GM23338 (cell line): ENCODE data around the gene CFAP58.

Experiments
- CREB1 ChIP-seq: fragments of 250-450 bp; sonication (Bioruptor Pico); IDR thresholded peaks from 2 replicates; pipeline ENCODE4 v1.5.0; 2020; ENCODE audit warnings: low read depth, mild to moderate bottlenecking, moderate library complexity
- CTCF ChIP-seq, 2 experiments: fragments of 200-600 bp in 1 of 2; sonication (generic) in 1 of 2; conservative IDR thresholded peaks; 2 replicates each; pipeline versions ENCODE4 v1.5.1 to v1.6.1; 2016 to 2017; ENCODE audit warnings: antibody characterized with exemption in 2 of 2, low read depth in 2 of 2, mild to moderate bottlenecking in 2 of 2, moderate library complexity in 1 of 2
- ETS1 ChIP-seq: IDR thresholded peaks from 2 replicates; pipeline ENCODE4 v1.6.1; 2016; ENCODE audit warnings: antibody characterized with exemption
- EZH2 ChIP-seq: fragments of 200-600 bp; sonication (generic); IDR thresholded peaks from one replicate; pipeline ENCODE4 v1.8.0; 2017; ENCODE audit warnings: antibody characterized with exemption, mild to moderate bottlenecking, low read depth; ENCODE audit not compliant: unreplicated experiment
- EZH2phosphoT487 ChIP-seq: fragments of 200-600 bp; sonication (generic); IDR thresholded peaks from one replicate; pipeline ENCODE4 v1.8.1; 2018; ENCODE audit warnings: antibody characterized with exemption; ENCODE audit not compliant: unreplicated experiment
- JUNB ChIP-seq: IDR thresholded peaks from one replicate; pipeline ENCODE4 v1.6.1; 2016; ENCODE audit warnings: antibody characterized with exemption; ENCODE audit not compliant: unreplicated experiment
- NANOG ChIP-seq: IDR thresholded peaks from 2 replicates; pipeline ENCODE4 v1.6.1; 2016; ENCODE audit warnings: antibody characterized with exemption, borderline replicate concordance
- POLR2AphosphoS5 ChIP-seq: IDR thresholded peaks from 2 replicates; pipeline ENCODE4 v1.6.1; 2016; ENCODE audit warnings: antibody characterized with exemption, low read depth
- REST ChIP-seq: IDR thresholded peaks from one replicate; pipeline ENCODE4 v1.6.1; 2018; ENCODE audit warnings: antibody characterized with exemption; ENCODE audit not compliant: unreplicated experiment
- STAT1 ChIP-seq: IDR thresholded peaks from one replicate; pipeline ENCODE4 v1.6.1; 2016; ENCODE audit warnings: antibody characterized with exemption; ENCODE audit not compliant: unreplicated experiment
- ZNF114 ChIP-seq: fragments of 250-450 bp; sonication (Bioruptor Pico); IDR thresholded peaks from 2 replicates; pipeline ENCODE4 v1.5.0; 2020; ENCODE audit warnings: mild to moderate bottlenecking, moderate library complexity
- ZNF331 ChIP-seq: fragments of 250-450 bp; sonication (Bioruptor Pico); IDR thresholded peaks from 2 replicates; pipeline ENCODE4 v1.5.0; 2020; ENCODE audit warnings: low read depth, mild to moderate bottlenecking, moderate library complexity

GRCh38 chr10:104430360-104430759 is 76.7 kb downstream of the CFAP58 start:
- TF ChIP-seq CTCF (conservative IDR thresholded peaks at IDR 0.05; ENCODE audit: low read depth in 2 of 2) (no peak), CREB1 (CRISPR knock-in tag) (no peak), POLR2AphosphoS5 (no peak), EZH2 (no peak), JUNB (no peak), ETS1 (no peak), EZH2phosphoT487 (no peak), NANOG (no peak), STAT1 (no peak), REST (no peak), ZNF114 (CRISPR knock-in tag) (no peak), ZNF331 (no peak)
